G401 (cell line): Measurements from ENCODE around the gene ALK. TPM values are rescaled to one million over a fixed set of nuclear protein-coding genes. Genes with fewer than 3 reads are reported as not detected.
"Not testable (repeated sequence)": the region's sequence is repeated elsewhere in the genome, so short reads cannot be mapped to it uniquely, and the experiment has no call there.

Source experiments
- DNase-seq: peaks from one replicate; pipeline ENCODE4 v3.0.0-alpha.2; 2015; ENCODE audit warnings: low spot score
- in situ Hi-C: cut with HindIII; loops from 2 replicates; pipeline ENCODE4 v1.10.0; 2016; ENCODE audit warnings: low sequenced_read_pairs, mixed read lengths
- total RNA-seq: library from RNA; depleted of rRNA; stranded (reverse); fragments of >200 nt; shearing (Covaris generic); gene quantifications from 2 replicates; pipeline ENCODE4 v1.2.3, GENCODE V29; 2014

The ALK gene
- total RNA-seq, 1 experiment from 2014 or later, result not detected

DNA sequence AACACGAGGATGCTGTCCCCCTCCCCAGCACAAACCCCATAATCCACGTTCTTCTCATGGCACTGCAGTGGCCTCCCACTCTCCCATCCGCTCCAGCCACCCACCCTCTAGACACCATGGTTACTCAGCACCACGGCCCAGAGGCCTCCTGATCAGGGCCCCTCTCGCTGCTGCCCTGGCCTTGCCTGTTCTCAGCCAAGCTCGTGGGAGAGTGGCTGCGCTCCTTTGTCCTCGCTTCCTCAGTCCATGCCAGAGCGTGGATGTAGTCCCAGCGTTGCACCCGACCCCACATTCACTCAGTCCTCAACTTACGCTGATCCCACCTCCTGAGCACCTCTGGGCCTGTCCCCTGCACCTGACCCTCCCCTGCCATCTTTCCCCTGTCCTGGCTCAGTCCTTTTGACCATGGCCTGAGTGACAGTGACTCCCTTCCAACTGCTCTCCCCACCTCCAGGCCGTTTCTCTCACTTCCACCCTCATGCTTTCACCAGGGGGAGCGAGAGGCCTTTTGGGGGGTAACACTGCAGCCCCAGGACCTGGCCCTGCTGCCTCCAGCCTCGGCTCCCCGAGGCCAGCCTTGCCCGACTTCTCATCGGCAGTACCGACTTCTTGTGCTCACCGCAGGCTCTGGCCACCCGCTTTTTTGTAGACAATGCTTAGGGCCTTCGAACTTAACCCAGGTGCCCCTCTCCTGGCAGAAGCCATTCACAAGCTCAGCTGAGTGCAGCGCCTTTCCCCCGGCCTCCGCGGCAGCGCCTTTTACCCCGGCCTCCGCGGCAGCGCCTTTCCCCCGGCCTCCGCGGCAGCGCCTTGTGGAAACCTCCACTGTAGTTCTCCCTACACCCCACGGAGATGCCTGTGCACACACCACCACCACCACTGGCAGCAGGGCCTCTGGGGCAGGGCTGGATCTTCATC lies 674.7 kb downstream of the ALK start:
- no peak for DNase-seq
- in situ Hi-C loops, result no loop called here

DNA sequence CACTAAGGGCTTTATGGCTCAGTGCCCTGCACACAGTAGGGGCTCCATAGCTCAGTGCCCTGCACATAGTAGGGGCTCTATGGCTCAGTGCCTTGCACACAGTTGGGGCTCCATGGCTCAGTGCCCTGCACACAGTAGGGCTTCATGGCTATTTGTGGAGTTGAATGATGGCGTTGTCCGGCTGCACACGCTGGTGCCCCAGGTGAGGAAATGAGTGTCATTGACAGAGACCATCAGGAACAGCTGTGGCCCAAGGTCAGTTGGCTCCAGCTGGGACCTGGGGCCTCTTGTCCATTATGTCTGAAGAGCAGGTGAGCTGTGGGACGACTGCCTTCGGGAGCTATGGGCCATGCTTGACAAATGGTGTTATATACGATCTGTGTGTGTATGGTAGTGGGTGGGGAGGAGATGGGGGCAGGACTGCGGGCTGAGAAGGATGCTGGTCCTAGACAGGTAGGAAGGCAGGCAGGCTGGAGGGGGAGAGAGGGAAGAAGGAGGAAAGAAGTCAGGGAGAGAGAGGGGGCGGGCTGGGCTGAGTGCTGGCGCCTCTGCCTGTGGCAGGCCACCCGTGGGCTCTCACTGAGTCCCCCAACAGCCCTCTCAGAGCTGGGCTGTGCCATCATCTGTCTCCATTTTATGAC lies 675.5 kb downstream of the ALK start:
- no peak for DNase-seq
- in situ Hi-C loops, result no loop called here

GRCh38 chr2:29245035-29245741 lies 676.2 kb downstream of the ALK start:
- in situ Hi-C loops, DNase-seq: not testable (repeated sequence)

GRCh38 chr2:29242621-29243375 lies 678.6 kb downstream of the ALK start:
- no peak for DNase-seq
- in situ Hi-C loops, result no loop called here

DNA sequence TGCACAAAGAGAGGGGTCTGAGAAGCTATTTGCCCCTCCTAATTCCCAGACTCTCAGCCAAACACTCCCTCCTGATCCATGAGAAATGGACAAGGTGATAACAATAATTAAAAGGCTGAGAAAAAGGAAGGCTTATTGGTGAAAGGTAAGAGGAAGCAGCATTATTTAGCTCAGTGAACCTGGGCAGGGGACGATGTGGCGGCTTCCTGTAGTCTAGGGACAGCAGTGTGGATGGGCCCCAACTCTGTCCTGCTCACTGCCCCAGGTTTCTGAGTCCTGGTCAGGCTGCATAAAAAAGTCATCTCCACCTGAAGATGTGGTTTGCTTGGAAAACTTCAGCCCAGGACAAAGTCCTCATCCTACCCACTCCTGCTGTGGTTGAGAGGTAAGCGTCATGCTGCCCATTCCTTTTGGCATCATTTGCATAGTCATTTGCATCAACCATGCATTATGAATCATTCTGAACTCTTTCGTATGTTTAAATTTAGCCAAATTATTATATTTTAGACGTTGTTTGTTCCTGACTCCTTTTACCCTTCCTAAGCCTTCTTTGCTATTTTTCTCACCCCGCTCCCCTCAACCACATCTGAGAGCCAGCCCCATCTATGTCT lies 679.3 kb downstream of the ALK start:
- in situ Hi-C loops, result no loop called here
- no peak for DNase-seq

DNA sequence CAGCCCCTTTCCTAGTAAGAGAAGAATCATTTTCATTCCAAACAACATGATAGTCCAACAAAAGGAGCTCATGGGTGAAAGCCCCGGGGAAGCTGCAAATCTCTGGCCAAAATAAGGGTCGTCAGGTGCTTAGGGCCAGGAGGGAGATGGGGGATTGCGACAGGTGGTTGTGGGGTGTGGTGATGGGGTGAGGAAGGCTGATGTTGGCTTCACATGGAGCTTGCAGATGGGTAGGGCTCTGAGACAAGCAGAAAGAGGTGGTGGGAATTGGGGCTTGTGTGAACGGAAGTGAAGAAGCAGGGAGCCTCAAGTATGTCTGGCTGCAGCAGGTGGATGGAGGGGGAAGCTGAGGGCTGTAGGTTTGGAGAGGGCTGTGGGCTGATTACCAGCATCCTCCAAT lies 680.0 kb downstream of the ALK start:
- no peak for DNase-seq
- in situ Hi-C loops, result no loop called here

DNA sequence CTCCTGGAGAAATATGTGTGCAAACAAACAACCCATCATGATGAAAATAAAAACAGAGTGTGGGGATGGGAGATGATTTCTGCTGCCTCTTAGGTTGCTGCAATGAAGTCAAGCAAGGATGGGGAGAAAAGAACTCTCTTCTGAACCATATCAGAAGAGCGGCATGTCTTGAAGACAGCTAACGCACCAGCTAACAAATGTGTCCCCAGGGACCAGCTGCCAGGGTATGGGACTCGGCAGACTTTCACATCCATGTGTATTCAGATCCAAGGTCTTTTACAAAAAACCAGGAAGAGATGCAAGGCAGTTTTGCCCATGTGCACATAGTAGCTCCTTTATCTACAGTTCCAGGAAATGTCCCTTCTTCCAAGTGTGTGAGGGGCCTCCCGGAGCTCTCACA lies 680.8 kb downstream of the ALK start:
- no peak for DNase-seq
- in situ Hi-C loops, result no loop called here

DNA sequence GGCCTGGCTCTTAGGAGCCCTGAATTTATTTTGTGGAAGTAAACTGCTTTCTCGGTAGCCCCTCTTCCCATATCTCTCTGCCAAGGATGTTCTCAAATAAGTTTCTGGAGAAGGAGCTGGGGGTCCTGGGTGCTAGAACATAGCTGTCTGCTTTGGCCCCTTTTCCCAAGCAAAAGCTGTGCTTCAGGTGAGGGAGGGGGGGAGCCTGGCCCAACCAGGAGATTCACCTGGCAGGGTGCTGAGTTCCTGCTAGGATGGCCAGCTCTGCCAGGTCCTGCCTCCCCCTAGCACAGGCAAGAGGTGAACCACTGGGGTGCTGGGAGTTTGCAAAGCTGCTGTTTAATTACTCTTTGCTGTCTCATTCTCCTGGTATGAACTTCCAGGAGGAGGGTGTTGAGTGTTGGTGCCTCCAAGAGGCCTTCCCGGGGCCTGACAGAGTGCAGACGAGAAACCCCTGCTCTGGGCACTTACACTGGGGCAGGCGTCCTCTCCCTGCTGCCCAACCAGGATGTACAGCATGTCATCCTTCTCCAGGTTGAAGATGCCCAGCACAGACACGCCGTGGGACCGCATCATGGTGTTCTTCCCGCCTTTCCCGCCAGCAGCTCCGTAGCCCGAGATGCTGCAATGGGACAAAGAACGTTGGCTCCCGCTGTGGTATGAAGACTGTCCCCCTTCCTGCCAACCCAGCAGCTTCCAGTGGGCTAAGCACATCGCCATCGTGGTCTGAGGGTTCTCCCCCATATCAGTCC lies 682.0 kb downstream of the ALK start:
- DNase-seq, result no peak
- in situ Hi-C loops, result no loop called here

DNA sequence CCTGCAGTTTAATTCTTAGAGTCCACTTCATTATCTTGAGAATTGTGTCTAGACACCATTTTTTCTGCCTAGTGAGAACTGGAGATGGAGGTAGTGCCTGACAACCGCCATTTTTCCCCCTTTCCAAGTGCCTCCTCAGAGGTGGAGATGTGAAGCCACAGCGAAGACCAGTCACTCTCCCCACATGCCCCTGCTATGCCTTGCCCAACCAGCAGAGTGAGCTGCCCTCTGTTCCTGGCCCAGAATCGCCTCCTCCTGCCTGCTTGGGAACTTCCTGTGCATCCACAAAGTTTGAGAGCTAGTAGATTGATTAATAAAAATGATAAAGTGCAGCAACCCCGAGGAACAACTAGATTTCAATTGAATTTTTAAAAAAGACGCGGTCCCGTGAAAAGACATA lies 682.9 kb downstream of the ALK start:
- DNase-seq, result peak; percentile 1
- in situ Hi-C loops, result no loop called here

DNA sequence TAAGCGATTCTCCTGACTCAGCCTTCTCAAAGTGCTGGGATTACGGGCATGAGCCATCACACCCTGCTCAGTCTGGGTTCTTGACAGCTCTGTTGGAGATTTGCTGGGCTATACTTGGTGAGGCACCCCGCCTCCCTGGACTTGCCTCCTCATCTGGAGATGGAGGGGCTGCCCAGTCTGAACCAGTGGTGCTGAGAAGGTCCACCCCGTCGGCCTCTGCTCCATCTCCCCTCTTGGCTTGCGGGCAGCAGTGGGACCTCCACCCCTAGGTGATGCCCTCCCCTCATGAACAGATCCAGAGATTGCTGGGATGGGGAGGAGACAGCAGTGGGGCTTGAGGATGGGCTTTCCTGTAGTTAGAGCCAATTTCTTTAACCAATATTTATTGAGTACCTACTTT lies 685.3 kb downstream of the ALK start:
- in situ Hi-C loops, result no loop called here
- DNase-seq, result no peak

DNA sequence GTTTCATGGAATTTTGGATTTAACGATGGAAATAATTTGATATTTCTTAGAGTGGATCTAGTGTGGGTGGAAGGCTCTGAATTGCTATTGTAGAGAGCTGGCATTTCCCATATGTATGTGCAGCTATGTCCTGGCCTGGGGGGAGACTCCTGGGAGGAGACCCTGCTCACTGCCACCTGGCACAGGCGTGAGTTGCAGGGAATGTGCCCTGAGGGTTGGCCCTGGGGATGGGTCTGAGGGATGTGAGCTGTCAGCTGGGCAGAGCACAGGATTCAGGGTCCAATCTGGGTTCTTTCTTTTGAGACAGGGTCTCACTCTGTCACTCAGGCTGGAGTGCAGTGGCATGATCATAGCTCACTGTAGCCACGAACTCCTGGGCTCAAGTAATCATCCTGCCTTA lies 686.0 kb downstream of the ALK start:
- DNase-seq, result no peak
- in situ Hi-C loops, result no loop called here

DNA sequence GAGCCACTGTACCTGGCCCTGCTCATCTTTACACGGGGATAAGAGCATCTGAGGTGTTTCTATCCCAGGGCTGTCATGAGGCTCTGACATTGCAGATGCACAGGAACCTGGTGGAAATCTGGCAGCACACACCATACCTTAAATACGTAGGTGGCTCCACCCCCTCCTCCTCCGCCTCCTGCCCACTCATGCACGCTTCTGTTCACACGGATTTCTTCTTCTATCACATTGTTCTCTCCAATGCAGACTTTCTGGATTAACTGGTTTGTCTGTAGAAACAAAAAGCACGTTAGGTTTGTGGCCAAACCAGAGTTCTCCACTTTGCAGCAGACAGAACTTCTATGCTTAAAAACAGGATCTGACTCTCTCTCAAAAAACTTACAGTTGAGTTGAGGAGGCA lies 688.0 kb downstream of the ALK start:
- DNase-seq, result no peak
- in situ Hi-C loops, result no loop called here

- in situ Hi-C loops, result no loop called here
- DNase-seq, result no peak
These were observed 689.3 kb downstream of the ALK start for GRCh38 chr2:29232041-29232440.

DNA sequence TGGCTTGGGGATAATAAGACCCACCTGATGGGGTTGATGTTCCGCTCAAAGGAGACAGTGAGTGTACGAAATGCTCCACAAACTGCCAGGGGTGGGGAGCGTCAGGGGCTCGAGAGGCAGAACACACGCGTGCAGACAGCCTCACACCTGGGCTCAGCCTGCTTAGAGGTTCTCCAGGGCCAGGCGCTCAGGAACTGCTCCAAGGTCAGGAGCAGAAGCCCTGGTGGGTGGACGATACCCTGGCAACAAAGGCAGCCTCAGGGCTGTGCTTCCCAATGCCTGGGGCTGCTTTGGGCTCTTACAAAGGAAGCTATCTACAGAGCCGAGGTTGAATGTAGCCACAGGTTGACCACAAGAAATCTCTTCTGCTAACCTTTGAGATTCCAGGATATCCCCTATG lies 691.7 kb downstream of the ALK start:
- no peak for DNase-seq
- in situ Hi-C loops, result no loop called here

GRCh38 chr2:29228947-29229346 lies 692.4 kb downstream of the ALK start:
- no peak for DNase-seq
- in situ Hi-C loops, result no loop called here

DNA sequence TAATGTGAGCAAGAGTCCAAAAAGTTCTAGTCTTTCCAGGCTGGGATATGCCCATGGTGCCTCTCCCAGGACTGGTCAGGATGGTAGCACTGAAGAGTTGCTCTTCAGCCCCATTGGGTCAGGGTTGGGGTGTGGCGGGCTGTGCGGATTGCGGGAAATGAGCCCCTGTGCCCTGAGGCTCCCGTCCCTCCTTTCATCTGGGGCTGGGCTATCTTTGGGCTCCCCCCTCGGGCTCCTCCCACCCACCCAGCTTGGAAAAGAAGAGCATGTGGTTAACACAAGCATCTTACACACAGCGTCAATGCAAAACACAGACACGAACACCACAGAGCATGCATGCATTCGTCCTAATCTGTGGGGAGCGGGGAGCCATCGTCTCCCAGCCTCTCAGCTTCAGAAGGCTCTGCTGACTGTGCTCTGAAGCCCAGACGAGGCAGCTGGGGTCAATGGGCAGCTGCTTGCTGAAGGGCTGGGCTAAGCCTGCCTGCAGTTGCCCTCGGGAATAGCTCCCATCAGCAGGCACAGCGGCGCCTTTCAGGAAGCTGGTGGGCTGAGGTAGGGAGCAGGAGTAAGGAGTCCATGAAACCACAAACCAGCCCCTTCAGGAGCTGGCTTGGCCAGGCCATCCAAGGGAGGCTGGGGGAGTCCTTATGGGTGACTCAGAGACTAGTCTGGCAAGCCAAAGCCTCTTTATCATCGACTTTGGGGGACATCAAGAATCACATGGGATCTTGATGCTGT lies 693.3 kb downstream of the ALK start:
- in situ Hi-C loops, result no loop called here
- DNase-seq, result no peak

- in situ Hi-C loops, result no loop called here
- DNase-seq, result no peak
These were observed 694.6 kb downstream of the ALK start for GRCh38 chr2:29226808-29227207.

DNA sequence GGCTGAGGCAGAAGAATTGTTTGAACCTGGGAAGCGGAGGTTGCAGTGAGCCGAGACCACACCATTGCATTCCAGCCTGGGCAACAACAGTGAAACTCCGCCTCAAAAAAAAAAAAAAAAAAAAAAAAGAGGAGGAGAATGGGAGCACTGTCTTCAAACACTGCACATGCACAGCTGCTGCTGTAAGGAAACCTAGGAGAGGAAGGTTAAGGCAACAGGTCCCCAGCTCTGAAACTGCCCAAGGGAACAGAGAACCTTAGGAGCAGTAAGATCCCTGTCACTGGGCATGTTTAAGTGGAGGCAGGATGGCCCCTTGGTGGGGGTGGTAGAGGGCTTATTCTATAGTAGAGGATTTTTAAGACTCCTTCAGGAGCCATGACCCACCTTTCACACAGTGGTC lies 695.0 kb downstream of the ALK start:
- in situ Hi-C loops, result no loop called here
- DNase-seq, result no peak
